MCF 10A (cell line): ENCODE measurements around the gene ORC1. TPM values are rescaled to one million over a fixed set of nuclear protein-coding genes. Genes with fewer than 3 reads are reported as not detected.

Source experiments
- BruUV-seq: library from RNA; stranded (reverse); fragments of 400-500 nt; replicated peaks from 2 replicates; lab custom pipeline; 2021; lab: Mats Ljungman, UMichigan
- CTCF ChIA-PET: fragments of 300-600 bp; sonication (Branson Sonifier 250); formaldehyde crosslinking; extraction: SDS; loops from one replicate; lab custom pipeline; 2021; ENCODE audit warnings: antibody characterized with exemption, inconsistent platforms; lab: Yijun Ruan, JAX
- POLR2A ChIA-PET: fragments of 300-600, 350-650 bp; sonication (Branson Sonifier 250); formaldehyde crosslinking; extraction: SDS; loops from one replicate; lab custom pipeline; 2020; ENCODE audit warnings: antibody characterized with exemption, inconsistent platforms; lab: Yijun Ruan, JAX
- DNase-seq: peaks from one replicate; pipeline ENCODE4 v3.0.0-alpha.2; 2018; ENCODE audit not compliant: unreplicated experiment
- H3K27ac Mint-ChIP-seq: one replicate; pipeline ENCODE4 v1.8.0; 2022; ENCODE audit warnings: mild to moderate bottlenecking, low read depth, mixed read lengths; ENCODE audit not compliant: unreplicated experiment
- H3K27me3 Mint-ChIP-seq: one replicate; pipeline ENCODE4 v1.8.0; 2022; ENCODE audit warnings: mixed read lengths; ENCODE audit not compliant: insufficient read depth, unreplicated experiment
- H3K36me3 Mint-ChIP-seq: one replicate; pipeline ENCODE4 v1.8.0; 2022; ENCODE audit warnings: mild to moderate bottlenecking, moderate library complexity, mixed read lengths; ENCODE audit not compliant: insufficient read depth, unreplicated experiment
- H3K4me1 Mint-ChIP-seq: one replicate; pipeline ENCODE4 v1.8.0; 2022; ENCODE audit warnings: mixed read lengths; ENCODE audit not compliant: insufficient read depth, unreplicated experiment
- H3K4me3 Mint-ChIP-seq: one replicate; pipeline ENCODE4 v1.8.0; 2022; ENCODE audit warnings: mild to moderate bottlenecking, moderate library complexity, mixed read lengths; ENCODE audit not compliant: unreplicated experiment
- H3K9me3 Mint-ChIP-seq: one replicate; pipeline ENCODE4 v1.8.0; 2022; ENCODE audit warnings: mixed read lengths; ENCODE audit not compliant: unreplicated experiment
- CTCF ChIP-seq: fragments of 200-600 bp; IDR thresholded peaks from one replicate; pipeline ENCODE4 v1.8.0; 2022; ENCODE audit warnings: antibody characterized with exemption, mild to moderate bottlenecking; ENCODE audit not compliant: unreplicated experiment
- intact Hi-C: fragments of 100-400 bp; cut with micrococcal nuclease; formaldehyde crosslinking; loops from 2 replicates; pipeline ENCODE4 v1.14.1; 2022
- total RNA-seq: library from RNA; stranded (reverse); gene quantifications from 2 replicates; pipeline ENCODE4 v1.2.3, GENCODE V29; 2022

The ORC1 gene
- total RNA-seq, 1 experiment from 2014 or later = 2.7 TPM

- POLR2A ChIA-PET = interaction anchor here (0.6 kb wide), 1 partner anchor 28 kb away, joined by 5 read pairs; no protein-coding TSS in a partner anchor
- H3K4me1 Mint-ChIP-seq = peaks cover 6% of the 10 kb centered on the region
- H3K36me3 Mint-ChIP-seq = peaks cover 82% of the 10 kb centered on the region
- CTCF ChIA-PET = interaction anchor here (0.7 kb wide), 1 partner anchor 153 kb away, joined by 3 read pairs; no protein-coding TSS in a partner anchor
- TF ChIP-seq CTCF = no peak
- no peaks in the 10 kb centered on the region for H3K27me3 Mint-ChIP-seq
- H3K4me3 Mint-ChIP-seq = no peak overlapping the region
- DNase-seq = no peak
- H3K27ac Mint-ChIP-seq = no peak overlapping the region
- BruUV-seq = no TSS peak
- H3K9me3 Mint-ChIP-seq = no peaks in the 10 kb centered on the region
- intact Hi-C loops = no loop called here
Observed at GRCh38 chr1:52359676-52360594, 44.3 kb downstream of the ORC1 start.

GRCh38 chr1:52358851-52359497 is 45.2 kb downstream of the ORC1 start:
- no peak for TF ChIP-seq CTCF
- intact Hi-C loops = no loop called here
- DNase-seq = no peak
- Mint-ChIP-seq H3K9me3 (no peaks in the 10 kb centered on the region), H3K4me3 (no peak overlapping the region), H3K4me1 (no peaks in the 10 kb centered on the region), H3K36me3 (peaks cover 83% of the 10 kb centered on the region), H3K27ac (no peak overlapping the region), H3K27me3 (no peaks in the 10 kb centered on the region)
- ChIA-PET CTCF (no interaction called here), POLR2A (interaction anchor here (0.5 kb wide), 1 partner anchor 177 kb away, joined by 3 read pairs; no protein-coding TSS in a partner anchor)
- BruUV-seq = no TSS peak

GRCh38 chr1:52357397-52357796 is 46.8 kb downstream of the ORC1 start:
- BruUV-seq = no TSS peak
- POLR2A ChIA-PET = interaction anchor here (0.6 to 0.7 kb wide), 2 partner anchors 24 to 61 kb away, joined by 3 read pairs; no protein-coding TSS in a partner anchor
- H3K4me3 Mint-ChIP-seq = no peak overlapping the region
- CTCF ChIA-PET = no interaction called here
- no peaks in the 10 kb centered on the region for H3K27me3 Mint-ChIP-seq
- H3K36me3 Mint-ChIP-seq = peaks cover 85% of the 10 kb centered on the region
- intact Hi-C loops = no loop called here
- H3K4me1 Mint-ChIP-seq = no peaks in the 10 kb centered on the region
- H3K9me3 Mint-ChIP-seq = no peaks in the 10 kb centered on the region
- no peak overlapping the region for H3K27ac Mint-ChIP-seq
- DNase-seq = no peak
- TF ChIP-seq CTCF = no peak

- POLR2A ChIA-PET = interaction anchor here (0.6 to 1.2 kb wide), 3 partner anchors 8 to 61 kb away, joined by 3 to 5 read pairs (median 3); no protein-coding TSS in a partner anchor
- peaks cover 80% of the 10 kb centered on the region for H3K36me3 Mint-ChIP-seq
Observed at GRCh38 chr1:52356818-52357355, 47.3 kb downstream of the ORC1 start.

More at GRCh38 chr1:52356818-52357355, 47.3 kb downstream of the ORC1 start:
- BruUV-seq = no TSS peak
- Mint-ChIP-seq H3K27me3 (no peaks in the 10 kb centered on the region), H3K27ac (no peak overlapping the region), H3K4me1 (no peaks in the 10 kb centered on the region), H3K4me3 (no peak overlapping the region), H3K9me3 (no peaks in the 10 kb centered on the region)
- no peak for DNase-seq
- intact Hi-C loops = no loop called here
- CTCF ChIA-PET = no interaction called here
- no peak for TF ChIP-seq CTCF
